Aorta (tissue), 5 donors: ENCODE measurements around the gene RNF222. TPM values are rescaled to one million over a fixed set of nuclear protein-coding genes. Genes with fewer than 3 reads are reported as not detected.

Source experiments
- ATAC-seq: fragments of 200-7000 bp; cut with Tn5 transposase; one replicate; pipeline ENCODE4 v1.9.1; 2022; ENCODE audit warnings: moderate library complexity; ENCODE audit not compliant: low FRiP score
- DNase-seq, 2 donors: peaks; one replicate each; pipeline ENCODE4 v3.0.0-alpha.2; 2020
- H3K27ac ChIP-seq, 2 donors: one replicate each; pipeline ENCODE4 v1.5.1; 2013; ENCODE audit warnings: low read length in 2 of 2, mild to moderate bottlenecking in 2 of 2, moderate library complexity in 2 of 2, control low read depth in 1 of 2, inconsistent platforms in 1 of 2, low read depth in 1 of 2
- H3K27me3 ChIP-seq, 2 donors: one replicate each; pipeline ENCODE4 v1.6.1; 2013; ENCODE audit warnings: control low read depth in 1 of 2, low read length in 1 of 2, mild to moderate bottlenecking in 1 of 2, moderate library complexity in 1 of 2; ENCODE audit not compliant: insufficient read depth in 2 of 2, control insufficient read depth in 1 of 2
- H3K36me3 ChIP-seq, 2 donors: one replicate each; pipeline ENCODE4 v1.6.1; 2013; ENCODE audit warnings: control low read depth in 1 of 2, low read length in 1 of 2, mild to moderate bottlenecking in 1 of 2; ENCODE audit not compliant: insufficient read depth in 2 of 2, control insufficient read depth in 1 of 2
- H3K4me1 ChIP-seq, 2 donors: one replicate each; pipeline ENCODE4 v1.6.1; 2013; ENCODE audit warnings: low read length in 2 of 2, control low read depth in 1 of 2, mild to moderate bottlenecking in 1 of 2, moderate library complexity in 1 of 2; ENCODE audit not compliant: insufficient read depth in 2 of 2, control insufficient read depth in 1 of 2
- H3K4me3 ChIP-seq, 2 donors: one replicate each; pipeline ENCODE4 v1.5.1; 2013; ENCODE audit warnings: low read length in 2 of 2, control low read depth in 1 of 2, mild to moderate bottlenecking in 1 of 2
- H3K9me3 ChIP-seq: one replicate; pipeline ENCODE4 v1.6.1; 2013; ENCODE audit warnings: mild to moderate bottlenecking, low read length; ENCODE audit not compliant: control insufficient read depth
- WGBS, 2 donors: extraction: QIAGEN DNeasy Blood & Tissue Kit; methylation state at CpG; one replicate each; pipeline ENCODE4 v1.1.7; 2013; 5-methylcytosine and 5-hydroxymethylcytosine counted together
- intact Hi-C, 2 donors: fragments of 100-400 bp; cut with DNase I; formaldehyde crosslinking; loops; one replicate each; pipeline versions ENCODE4 v1.14.2 to v1.15.0; 2022
- polyA plus RNA-seq, 2 donors: library from polyadenylated mRNA; stranded (reverse); fragments of 200-250 nt; gene quantifications; one replicate each; pipeline ENCODE4 v1.2.3, GENCODE V29; 2013
- total RNA-seq, 2 donors: library from RNA; stranded (reverse); fragmentation: NEBNext Ultra II Directional; extraction: Animal tissue kit (Norgen Biotek cat#: 25700); gene quantifications; one replicate each; pipeline ENCODE4 v1.2.1, GENCODE V29; 2021
- donor health status: healthy with polysubstance abuse.
- donor health status: Bipolar disorder and iron deficiency.
- donor health status: DM: no; HTN: no; CAD: no.
- donor health status: DM: no; HTN: no; CAD: no.
- donor health status: DM: yes; HTN: yes; CAD: no.

Gene RNF222
- total and polyA plus RNA-seq, 4 donors: not detected

DNA sequence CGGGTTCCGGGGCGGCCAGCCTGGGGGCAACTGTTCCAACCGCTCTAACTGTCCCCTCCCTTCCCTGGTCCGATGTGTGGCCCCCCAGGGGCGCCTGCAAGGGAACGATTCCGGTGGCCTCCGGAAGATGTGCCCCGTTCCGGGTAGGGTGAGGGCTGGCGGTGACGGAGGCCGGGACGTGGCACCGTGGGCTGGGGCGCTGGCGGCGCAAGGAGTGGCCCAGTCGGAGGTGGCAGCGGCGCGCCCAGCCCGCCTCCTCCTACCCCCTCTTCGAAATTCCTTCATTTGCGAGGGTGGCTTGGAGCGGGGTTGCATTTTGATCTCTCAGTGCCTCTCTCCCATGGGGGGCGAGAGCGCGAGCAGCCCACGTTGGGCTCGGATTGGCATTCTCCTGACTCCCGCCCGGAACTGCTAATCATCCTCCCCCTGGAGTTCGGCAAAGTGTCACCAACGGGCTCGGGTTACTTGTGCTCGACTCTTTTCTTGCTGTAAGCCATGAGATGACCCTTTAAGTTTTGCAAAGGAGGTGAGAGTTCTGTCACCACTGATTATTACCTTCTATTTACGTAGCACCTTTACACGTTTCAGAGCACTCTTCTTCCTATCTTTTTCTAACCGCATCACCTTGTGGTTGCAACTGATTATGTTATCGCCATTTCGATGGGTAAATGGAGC, 38.7 kb upstream of the RNF222 start:
- Histone ChIP-seq H3K27ac (peak overlapping the region; percentile 94 to 99), H3K27me3 (no peaks in the 10 kb centered on the region), H3K4me1 (peaks cover 0 to 8% of the 10 kb centered on the region in 2 donors), H3K4me3 (peak overlapping the region; percentile 63 to 92), H3K36me3 (no peaks in the 10 kb centered on the region), H3K9me3 (no peaks in the 10 kb centered on the region)
- DNase-seq: peak; percentile 83 to 92
- peak; percentile 85 for ATAC-seq
- WGBS, 2 donors: 0 to 1% methylated on average over 41 to 43 of the region's 43 CpGs
- intact Hi-C loops: loop anchor here in 1 of 2 donors (5.0 to 10.0 kb wide), 2 partner anchors 48 to 186 kb away; no protein-coding TSS in a partner anchor

DNA sequence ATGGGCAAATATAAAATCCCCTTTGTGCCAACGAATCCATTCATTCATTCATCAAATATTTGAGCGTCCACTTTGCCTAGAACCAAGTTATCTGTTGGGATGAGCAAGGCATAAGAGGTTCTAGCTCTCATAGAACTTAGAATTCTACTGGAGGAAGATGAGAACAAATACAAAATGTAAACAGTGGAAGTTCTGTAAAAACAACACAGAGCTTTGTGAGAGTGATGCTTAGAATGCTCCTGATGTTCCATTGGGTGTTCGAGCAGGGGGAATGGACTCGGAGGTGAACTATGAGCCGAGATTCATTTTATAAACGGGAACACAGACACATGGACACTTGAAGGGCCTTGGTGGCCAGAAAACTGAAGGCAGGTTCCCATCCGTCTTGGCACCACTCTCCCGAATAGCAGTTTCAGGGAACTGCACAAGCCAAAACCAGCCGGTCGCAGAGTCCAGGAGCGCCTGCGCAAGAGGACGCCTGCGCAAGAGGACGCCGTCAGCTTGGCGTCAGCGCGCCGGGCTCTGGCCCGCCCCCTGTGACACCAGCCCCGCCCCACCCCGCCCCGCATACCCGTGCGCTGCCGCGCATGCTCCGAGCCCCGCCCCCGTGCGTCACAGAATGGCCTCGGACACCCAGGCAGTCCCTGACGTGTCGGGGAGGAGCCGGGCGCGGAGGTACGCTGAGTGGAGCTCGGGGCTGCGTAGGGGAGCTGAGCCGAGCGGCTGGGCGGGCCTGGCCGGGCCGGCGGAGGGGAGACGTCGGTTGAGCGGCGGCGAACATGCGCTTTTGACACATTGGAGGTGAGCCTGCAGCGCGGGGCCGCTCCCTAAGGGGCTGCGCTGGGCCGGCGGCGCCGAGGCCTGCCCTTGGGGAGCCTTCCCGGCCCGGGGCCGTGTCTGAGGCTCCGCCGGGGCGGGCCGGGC, 37.9 kb upstream of the RNF222 start, which contains the start of gene NDEL1:
TSS of gene NDEL1 (plus strand) at position 640 of the 924 bp plus-strand sequence. CDS start 8,388 bp downstream, outside the sequence.
- intact Hi-C loops: loop anchor here in 1 of 2 donors (5.0 to 10.0 kb wide), 2 partner anchors 49 to 187 kb away; no protein-coding TSS in a partner anchor

DNA sequence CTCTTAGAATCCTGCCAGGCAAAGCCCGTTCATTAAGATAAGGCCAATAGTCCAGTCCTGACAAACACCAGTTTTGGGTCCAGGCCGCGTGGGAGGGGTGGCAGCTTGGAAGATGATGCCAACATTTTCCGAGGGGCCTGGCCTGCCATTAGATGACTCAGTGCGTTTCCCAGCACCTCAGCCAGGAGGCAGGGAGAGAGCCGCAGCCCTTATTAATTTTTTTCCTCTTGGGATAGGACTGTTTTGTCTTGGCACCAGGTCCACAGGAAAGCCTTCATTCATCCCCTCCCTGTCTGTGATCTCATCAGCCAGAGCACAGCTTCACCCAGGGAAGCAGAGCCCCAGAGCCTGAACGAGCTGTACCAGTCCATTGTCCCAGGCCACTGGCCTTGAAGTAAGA, 33.3 kb upstream of the RNF222 start:
- H3K4me3 ChIP-seq: no peak overlapping the region
- no peaks in the 10 kb centered on the region for H3K36me3 ChIP-seq
- ATAC-seq (peak; percentile 72), DNase-seq (peak; percentile 93 to 96)
- no peaks in the 10 kb centered on the region for H3K4me1 ChIP-seq
- 1 to 5% methylated on average over 7 of the region's 7 CpGs for WGBS, 2 donors
- H3K27me3 ChIP-seq: no peaks in the 10 kb centered on the region
- no peaks in the 10 kb centered on the region for H3K9me3 ChIP-seq
- peak overlapping the region; percentile 64 to 95 for H3K27ac ChIP-seq
- intact Hi-C loops: loop anchor here in 1 of 2 donors (10.0 kb wide), 1 partner anchor 54 kb away; no protein-coding TSS in a partner anchor

More for the DNA sequence above, 37.9 kb upstream of the RNF222 start, which contains the start of gene NDEL1:
- peak within 1 kb of the TSS; percentile 94 to 99 for H3K27ac ChIP-seq
- DNase-seq (peak; percentile 100), ATAC-seq (peak; percentile 97)
- H3K4me1 ChIP-seq: peaks cover 0 to 3% of the 10 kb centered on the region in 2 donors
- 2% methylated on average over 62 to 68 of the region's 68 CpGs for WGBS, 2 donors
- no peaks in the 10 kb centered on the region for H3K36me3 ChIP-seq
- no peaks in the 10 kb centered on the region for H3K9me3 ChIP-seq
- peak within 1 kb of the TSS; percentile 63 to 92 for H3K4me3 ChIP-seq
- no peaks in the 10 kb centered on the region for H3K27me3 ChIP-seq

DNA sequence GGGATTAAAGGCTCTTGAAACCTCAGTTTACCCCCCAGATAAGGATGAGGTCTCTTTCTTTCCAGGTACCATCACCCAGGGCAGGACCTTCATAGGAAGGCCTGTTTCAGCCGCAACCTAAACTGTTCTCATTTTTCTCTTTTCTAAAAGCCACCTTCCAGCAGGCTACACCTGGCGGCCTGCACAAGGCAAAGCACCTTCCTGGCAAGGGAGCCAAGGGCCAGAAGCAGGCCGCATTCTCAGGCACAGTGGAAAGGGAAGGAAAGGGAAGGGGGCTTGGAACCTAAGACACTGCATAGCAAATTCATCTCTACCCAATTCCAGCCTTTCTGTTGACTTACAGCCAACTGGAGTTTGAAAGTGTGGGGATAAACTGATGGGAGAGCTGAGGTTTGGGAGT, 29.2 kb upstream of the RNF222 start:
- 96 to 98% methylated on average over 3 of the region's 3 CpGs for WGBS, 2 donors
- DNase-seq (no peak), ATAC-seq (no peak)
- no peak overlapping the region for H3K4me3 ChIP-seq
- H3K4me1 ChIP-seq: no peaks in the 10 kb centered on the region
- no peaks in the 10 kb centered on the region for H3K9me3 ChIP-seq
- H3K27me3 ChIP-seq: no peaks in the 10 kb centered on the region
- H3K36me3 ChIP-seq: no peaks in the 10 kb centered on the region
- no peak overlapping the region for H3K27ac ChIP-seq
- intact Hi-C loops: no loop called here

DNA sequence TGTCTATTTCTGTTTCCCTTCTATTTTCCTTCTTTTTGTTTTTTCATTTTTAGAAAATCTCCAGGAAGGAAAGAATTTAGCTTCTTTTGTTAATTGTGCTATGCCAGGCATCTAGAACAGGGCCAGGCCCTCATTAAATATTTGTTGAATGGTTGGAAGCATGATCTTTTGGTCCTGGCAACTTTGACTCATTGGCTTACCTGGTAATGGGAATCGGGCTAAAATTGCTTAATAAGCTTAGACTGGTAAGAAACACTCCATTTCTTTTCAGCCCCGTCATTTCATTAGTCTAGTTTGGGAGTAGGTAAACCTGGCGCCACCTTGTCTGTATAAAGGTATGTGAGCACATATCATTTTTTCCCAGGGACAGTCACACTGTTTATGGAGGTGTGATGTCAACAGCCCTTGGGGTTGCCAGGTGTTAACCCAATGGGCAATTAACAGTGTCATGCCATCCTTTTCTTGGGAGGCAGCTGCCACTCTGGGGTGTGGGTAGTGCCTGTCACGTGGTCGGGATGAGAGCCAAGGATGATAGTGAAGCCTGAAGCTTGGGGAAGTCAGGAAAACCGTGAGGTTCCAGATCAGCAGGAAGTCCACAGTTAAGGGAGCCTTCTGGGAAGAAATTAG, 28.6 kb upstream of the RNF222 start:
- Histone ChIP-seq H3K4me1 (no peaks in the 10 kb centered on the region), H3K27ac (no peak overlapping the region), H3K9me3 (no peaks in the 10 kb centered on the region), H3K4me3 (no peak overlapping the region), H3K36me3 (no peaks in the 10 kb centered on the region), H3K27me3 (no peaks in the 10 kb centered on the region)
- WGBS, 2 donors: 74 to 83% methylated on average over 6 of the region's 6 CpGs
- no peak for DNase-seq
- no peak for ATAC-seq
- intact Hi-C loops: no loop called here

DNA sequence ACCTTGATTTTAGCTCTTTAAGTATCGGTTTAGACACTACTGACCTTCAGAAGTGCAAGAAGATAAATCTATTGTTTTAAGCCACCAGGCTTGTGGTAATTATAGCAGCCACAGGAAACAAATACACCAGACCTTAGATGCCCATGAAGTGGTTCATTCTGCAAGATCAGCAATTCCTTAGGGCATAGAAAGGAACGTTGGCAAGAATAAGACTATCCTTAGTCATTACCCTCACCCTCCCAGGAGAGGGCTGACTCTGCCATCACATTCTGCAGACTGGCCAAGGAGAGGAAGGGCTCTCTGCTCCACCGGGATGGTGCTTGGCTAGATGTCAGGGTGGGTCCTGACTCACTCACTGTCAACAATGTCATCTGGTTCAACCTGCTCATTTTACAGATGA, 23.9 kb upstream of the RNF222 start:
- WGBS, 2 donors: 32 to 34% methylated on average over 3 of the region's 3 CpGs
- intact Hi-C loops: no loop called here
- no peak for DNase-seq
- ATAC-seq: no peak
- Histone ChIP-seq H3K9me3 (no peaks in the 10 kb centered on the region), H3K4me3 (no peak overlapping the region), H3K27me3 (no peaks in the 10 kb centered on the region), H3K4me1 (no peaks in the 10 kb centered on the region), H3K27ac (no peak overlapping the region), H3K36me3 (no peaks in the 10 kb centered on the region)

DNA sequence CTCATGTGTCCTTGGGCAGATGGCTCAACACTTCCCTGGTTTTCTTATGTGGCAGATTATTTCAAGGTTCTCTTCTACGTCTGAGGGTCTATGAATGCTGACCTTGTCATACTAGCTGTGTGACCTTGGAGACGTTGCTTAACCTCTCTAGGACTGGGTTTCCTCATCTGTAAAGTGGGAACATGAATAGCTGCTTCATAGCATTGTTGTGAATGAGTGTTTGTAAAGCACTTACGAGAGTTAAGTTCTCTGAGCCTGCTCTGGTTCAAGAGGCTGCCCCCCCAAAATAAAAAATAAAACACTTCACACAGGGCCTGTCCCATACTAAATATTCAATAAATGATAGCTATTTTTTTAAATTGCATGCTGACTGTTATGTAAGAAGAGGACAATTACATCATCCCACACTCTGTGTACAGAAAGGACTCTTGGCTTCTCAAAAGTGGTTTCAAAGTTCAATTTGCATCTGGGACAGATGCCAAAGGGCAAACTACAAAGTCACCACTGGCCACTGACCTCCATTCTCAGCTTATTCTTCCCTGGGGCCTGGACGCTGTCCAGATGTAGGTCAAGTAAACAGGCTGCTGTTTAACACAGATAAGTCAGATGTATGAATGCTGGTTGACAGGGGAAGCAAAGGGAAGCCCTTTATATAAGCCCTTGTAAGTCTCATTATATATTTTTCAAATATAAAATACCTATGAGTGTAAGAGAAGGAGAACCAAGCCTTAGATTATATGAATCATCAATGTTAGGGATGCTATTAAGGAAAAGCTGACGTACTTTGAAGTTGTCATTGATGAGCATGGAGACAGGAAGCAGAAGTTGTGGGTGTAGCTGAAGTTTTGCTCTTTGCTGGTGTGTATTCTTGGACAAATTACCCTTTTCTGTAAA, 22.7 kb upstream of the RNF222 start:
- Histone ChIP-seq H3K27ac (no peak overlapping the region), H3K27me3 (no peaks in the 10 kb centered on the region), H3K4me1 (no peaks in the 10 kb centered on the region), H3K4me3 (no peak overlapping the region), H3K9me3 (no peaks in the 10 kb centered on the region), H3K36me3 (no peaks in the 10 kb centered on the region)
- intact Hi-C loops: no loop called here
- WGBS, 2 donors: 59 to 70% methylated on average over 5 of the region's 5 CpGs
- peak; percentile 48 for ATAC-seq
- peak in 1 of 2 donors; percentile 59 for DNase-seq
